ENCODE data around the gene HABP2.

The HABP2 gene

GRCh38 chr10:113527211-113527906, 25.5 kb upstream of the HABP2 start:
- no peak for DNase-seq (ENCODE audit: low read depth)

- no peak for DNase-seq (ENCODE audit: low read depth)
Observed at GRCh38 chr10:113528876-113529275, 24.0 kb upstream of the HABP2 start.

- no peak for DNase-seq (ENCODE audit: low read depth)
Observed at GRCh38 chr10:113529575-113529974, 23.3 kb upstream of the HABP2 start.

GRCh38 chr10:113530476-113530875, 22.4 kb upstream of the HABP2 start:
- no peak for DNase-seq (ENCODE audit: low read depth)

GRCh38 chr10:113532724-113533123, 20.1 kb upstream of the HABP2 start:
- no peak for DNase-seq (ENCODE audit: low read depth)

- no peak for DNase-seq (ENCODE audit: low read depth)
Observed at GRCh38 chr10:113533801-113534200, 19.1 kb upstream of the HABP2 start.

GRCh38 chr10:113534423-113534822, 18.4 kb upstream of the HABP2 start:
- DNase-seq (ENCODE audit: low read depth) = no peak

- no peak for DNase-seq (ENCODE audit: low read depth)
Observed at GRCh38 chr10:113537672-113538071, 15.2 kb upstream of the HABP2 start.

GRCh38 chr10:113538151-113538550, 14.7 kb upstream of the HABP2 start:
- no peak for DNase-seq (ENCODE audit: low read depth)

- DNase-seq (ENCODE audit: low read depth) = no peak
Observed at GRCh38 chr10:113539789-113540188, 13.1 kb upstream of the HABP2 start.

- DNase-seq (ENCODE audit: low read depth) = no peak
Observed at GRCh38 chr10:113540845-113541548, 11.9 kb upstream of the HABP2 start.

- no peak for DNase-seq (ENCODE audit: low read depth)
Observed at GRCh38 chr10:113541549-113541927, 11.3 kb upstream of the HABP2 start.

GRCh38 chr10:113543107-113543955, 9.5 kb upstream of the HABP2 start:
- no peak for DNase-seq (ENCODE audit: low read depth)

GRCh38 chr10:113544392-113544791, 8.5 kb upstream of the HABP2 start:
- DNase-seq (ENCODE audit: low read depth) = no peak

- DNase-seq (ENCODE audit: low read depth) = no peak
Observed at GRCh38 chr10:113547426-113547825, 5.4 kb upstream of the HABP2 start.

- DNase-seq (ENCODE audit: low read depth) = no peak
Observed at GRCh38 chr10:113549856-113550255, 3.0 kb upstream of the HABP2 start.

- DNase-seq (ENCODE audit: low read depth) = no peak
Observed at GRCh38 chr10:113550365-113550764, 2.5 kb upstream of the HABP2 start.

GRCh38 chr10:113552014-113552413, 839 bp upstream of the HABP2 start:
- DNase-seq (ENCODE audit: low read depth) = no peak

GRCh38 chr10:113553149-113553548, 296 bp downstream of the HABP2 start:
- DNase-seq (ENCODE audit: low read depth) = no peak

- DNase-seq (ENCODE audit: low read depth) = no peak
Observed at GRCh38 chr10:113554214-113554613, 1.4 kb downstream of the HABP2 start.

GRCh38 chr10:113555245-113555644, 2.4 kb downstream of the HABP2 start:
- DNase-seq (ENCODE audit: low read depth) = no peak

- DNase-seq (ENCODE audit: low read depth) = no peak
Observed at GRCh38 chr10:113555751-113556150, 2.9 kb downstream of the HABP2 start.

GRCh38 chr10:113557424-113557862, 4.6 kb downstream of the HABP2 start:
- DNase-seq (ENCODE audit: low read depth) = no peak
